Measurements from ENCODE around the gene CD2. TPM values are rescaled to one million over a fixed set of nuclear protein-coding genes. Genes with fewer than 3 reads are reported as not detected.

Gene CD2
- total and polyA plus RNA-seq, 2 of the 8 experiments (the other 6 are each of a cell fraction or from before 2014, with no cell fraction given): not detected

Other genes with a start within 250 kb of the CD2 start
- 5.5 and 6.0 TPM in 2 replicates for gene CD58, start 183.4 kb upstream of the CD2 start, total RNA-seq (2021; fragmentation: NEBNext Ultra II Directional; extraction: Animal tissue kit (Norgen Biotek cat#: 25700))
- 2.8 and 5.3 TPM in 2 replicates for gene CD58, start 183.4 kb upstream of the CD2 start, polyA plus RNA-seq (2011; rRNA removed)
- 30.2 and 32.2 TPM in 2 replicates for gene IGSF3, start 86.7 kb upstream of the CD2 start, total RNA-seq (2021; fragmentation: NEBNext Ultra II Directional; extraction: Animal tissue kit (Norgen Biotek cat#: 25700))
- gene IGSF3, start 86.7 kb upstream of the CD2 start, polyA plus RNA-seq (2011; rRNA removed): 30.0 and 38.7 TPM in 2 replicates
- 32.6 TPM in 2 replicates for gene PTGFRN, start 155.5 kb downstream of the CD2 start, total RNA-seq (2021; fragmentation: NEBNext Ultra II Directional; extraction: Animal tissue kit (Norgen Biotek cat#: 25700))
- gene PTGFRN, start 155.5 kb downstream of the CD2 start, polyA plus RNA-seq (2011; rRNA removed): 11.9 and 13.0 TPM in 2 replicates
- gene CD101, start 247.3 kb downstream of the CD2 start, total RNA-seq (2021; fragmentation: NEBNext Ultra II Directional; extraction: Animal tissue kit (Norgen Biotek cat#: 25700)): 1.1 and 1.4 TPM in 2 replicates
- gene CD101, start 247.3 kb downstream of the CD2 start, polyA plus RNA-seq (2011; rRNA removed): 1.2 and 1.5 TPM in 2 replicates

Data from H1 (cell line).